Adrenal gland (tissue), 12 donors: Measurements from ENCODE around the gene DAP3. TPM values are rescaled to one million over a fixed set of nuclear protein-coding genes. Genes with fewer than 3 reads are reported as not detected.
"Not testable (repeated sequence)": the region's sequence is repeated elsewhere in the genome, so short reads cannot be mapped to it uniquely, and the experiment has no call there.

Experiments
- DNase-seq, 7 donors: peaks; one replicate each; pipeline ENCODE4 v3.0.0-alpha.2; 2019 to 2020
- H3K27ac ChIP-seq, 5 donors: fragments of 200-600 bp; sonication (generic) in 4 of 5; 1 replicate in 3 of 5; 2 replicates in 2 of 5; pipeline versions ENCODE4 v1.5.1 to v1.8.0; 2016 to 2020; ENCODE audit warnings: mild to moderate bottlenecking in 1 of 5
- H3K27me3 ChIP-seq: fragments of 200-600 bp; 2 replicates; pipeline ENCODE4 v1.8.0; 2021
- H3K36me3 ChIP-seq, 2 donors: fragments of 200-600 bp; replicated peaks in 1 of 2; 1 replicate in 1 of 2; 2 replicates in 1 of 2; pipeline versions ENCODE4 v1.5.1 to v1.8.0; 2018 to 2022
- H3K4me1 ChIP-seq, 2 donors: fragments of 200-600 bp; replicated peaks in 1 of 2; 1 replicate in 1 of 2; 2 replicates in 1 of 2; pipeline versions ENCODE4 v1.5.1 to v1.8.0; 2018 to 2021
- H3K4me3 ChIP-seq, 4 donors: fragments of 200-600 bp; sonication (generic) in 3 of 4; one replicate each; pipeline ENCODE4 v1.5.1; 2016 to 2018
- H3K9me3 ChIP-seq, 3 donors: fragments of 200-600 bp; sonication (generic) in 1 of 3; replicated peaks in 1 of 3; 1 replicate in 2 of 3; 2 replicates in 1 of 3; pipeline versions ENCODE4 v1.5.1 to v1.8.0; 2016 to 2021
- POLR2A ChIP-seq, 2 donors: fragments of 450-650 bp; IDR thresholded peaks; one replicate each; pipeline ENCODE4 v1.6.1; 2017; ENCODE audit warnings: antibody characterized with exemption in 2 of 2, mild to moderate bottlenecking in 2 of 2, moderate library complexity in 1 of 2
- WGBS, 4 donors: extraction: QIAGEN DNeasy Blood & Tissue Kit in 2 of 4; methylation state at CpG; one replicate each; pipeline versions ENCODE4 v1.1.5 to v1.1.7; 2013 to 2017; 5-methylcytosine and 5-hydroxymethylcytosine counted together
- intact Hi-C, 2 donors: fragments of 100-400 bp; cut with DNase I; formaldehyde crosslinking; loops; one replicate each; pipeline versions ENCODE4 v1.14.1 to v1.15.0; 2022 to 2023
- polyA plus RNA-seq, 3 donors: library from polyadenylated mRNA; stranded (reverse); fragments of 200-250 nt in 2 of 3; fragments of 350-450 nt in 1 of 3; fragmentation: Illumina TruSeq in 1 of 3; extraction: RNeasy Lipid Tissue Mini Kit (QIAGEN cat#74804) in 1 of 3; gene quantifications; one replicate each; pipeline ENCODE4 v1.2.3, GENCODE V29; 2013 to 2014
- total RNA-seq, 9 donors: library from RNA; depleted of rRNA in 4 of 9; stranded (reverse); fragments of >200 nt in 4 of 9; fragments of 120-200 nt in 1 of 9; fragmentation: NEBNext Ultra II Directional in 1 of 9; extraction: Animal tissue kit (Norgen Biotek cat#: 25700) in 1 of 9; gene quantifications; one replicate each; pipeline versions ENCODE4 v1.1.0 to v1.2.4, GENCODE V29; 2013 to 2023
- TF ChIP-seq, protein P1 (sequence below), 6 experiments: fragments of 450-650 bp in 4 of 6; fragments of 200-600 bp in 2 of 6; sonication (generic) in 1 of 6; IDR thresholded peaks; 1 replicate in 5 of 6; 2 replicates in 1 of 6; pipeline versions ENCODE4 v1.5.1 to v1.8.0; 2016 to 2021; ENCODE audit warnings: antibody characterized with exemption in 6 of 6, mild to moderate bottlenecking in 2 of 6, moderate library complexity in 1 of 6
- donor health status: healthy with polysubstance abuse.
- donor health status: Bipolar disorder and iron deficiency.
- donor health status: DM: yes; HTN: yes; CAD: no.
- donor health status: DM: no; HTN: no; CAD: no.
- donor health status: DM: no; HTN: no; CAD: no.
- donor health status: DM: yes; HTN: yes; CAD: no.

The DAP3 gene
- total and polyA plus RNA-seq, 12 donors, result 85.4 to 186 (median 115) TPM

DNA sequence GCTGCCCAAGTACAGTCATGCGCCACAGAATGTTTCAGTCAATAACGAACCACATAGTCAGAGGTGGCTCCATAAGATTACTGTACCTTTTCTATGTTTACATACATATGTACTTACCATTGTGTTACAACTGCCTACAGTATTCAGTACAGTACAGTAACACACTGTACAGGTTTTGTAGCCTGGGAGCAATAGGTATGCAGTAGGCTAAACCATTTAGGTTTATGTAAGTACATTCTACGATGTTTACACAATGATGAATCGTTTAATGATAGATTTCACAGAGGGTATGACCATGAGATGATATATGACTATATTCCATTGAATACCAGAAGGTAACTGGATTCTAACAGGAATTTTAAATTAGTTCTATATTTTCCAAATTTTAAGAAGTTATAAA is 10.9 kb upstream of the DAP3 start:
- H3K4me1 ChIP-seq, result no peaks in the 10 kb centered on the region
- intact Hi-C loops, result no loop called here
- 82 to 87% (median 83%) methylated on average over 4 of the region's 4 CpGs for WGBS, 4 donors
- H3K4me3 ChIP-seq, result no peak overlapping the region
- TF ChIP-seq POLR2A (IDR thresholded peaks at IDR 0.05), result no peak
- TF ChIP-seq, protein P1, sequence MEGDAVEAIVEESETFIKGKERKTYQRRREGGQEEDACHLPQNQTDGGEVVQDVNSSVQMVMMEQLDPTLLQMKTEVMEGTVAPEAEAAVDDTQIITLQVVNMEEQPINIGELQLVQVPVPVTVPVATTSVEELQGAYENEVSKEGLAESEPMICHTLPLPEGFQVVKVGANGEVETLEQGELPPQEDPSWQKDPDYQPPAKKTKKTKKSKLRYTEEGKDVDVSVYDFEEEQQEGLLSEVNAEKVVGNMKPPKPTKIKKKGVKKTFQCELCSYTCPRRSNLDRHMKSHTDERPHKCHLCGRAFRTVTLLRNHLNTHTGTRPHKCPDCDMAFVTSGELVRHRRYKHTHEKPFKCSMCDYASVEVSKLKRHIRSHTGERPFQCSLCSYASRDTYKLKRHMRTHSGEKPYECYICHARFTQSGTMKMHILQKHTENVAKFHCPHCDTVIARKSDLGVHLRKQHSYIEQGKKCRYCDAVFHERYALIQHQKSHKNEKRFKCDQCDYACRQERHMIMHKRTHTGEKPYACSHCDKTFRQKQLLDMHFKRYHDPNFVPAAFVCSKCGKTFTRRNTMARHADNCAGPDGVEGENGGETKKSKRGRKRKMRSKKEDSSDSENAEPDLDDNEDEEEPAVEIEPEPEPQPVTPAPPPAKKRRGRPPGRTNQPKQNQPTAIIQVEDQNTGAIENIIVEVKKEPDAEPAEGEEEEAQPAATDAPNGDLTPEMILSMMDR (IDR thresholded peaks at IDR 0.05), result no peak
- no peak for DNase-seq
- H3K9me3 ChIP-seq, result no peaks in the 10 kb centered on the region
- no peak overlapping the region for H3K27ac ChIP-seq
- H3K27me3 ChIP-seq, result no peaks in the 10 kb centered on the region
- peaks cover 0 to 77% of the 10 kb centered on the region in 2 donors for H3K36me3 ChIP-seq

GRCh38 chr1:155678992-155679391 is 9.9 kb upstream of the DAP3 start:
- H3K9me3 ChIP-seq, H3K4me3 ChIP-seq, intact Hi-C loops, DNase-seq, H3K27ac ChIP-seq, H3K4me1 ChIP-seq, H3K27me3 ChIP-seq: not testable (repeated sequence)
- H3K36me3 ChIP-seq, result peaks cover 0 to 70% of the 10 kb centered on the region in 2 donors
- 88 to 100% (median 92%) methylated on average over 1 of the region's 1 CpG for WGBS, 4 donors

- peaks cover 0 to 55% of the 10 kb centered on the region in 2 donors for H3K36me3 ChIP-seq
- intact Hi-C loops, result no loop called here
- no peak overlapping the region for H3K4me3 ChIP-seq
- no peaks in the 10 kb centered on the region for H3K9me3 ChIP-seq
- no peak overlapping the region for H3K27ac ChIP-seq
- H3K4me1 ChIP-seq, result peaks cover 0 to 19% of the 10 kb centered on the region in 2 donors
- WGBS, 4 donors, result 93 to 96% (median 93%) methylated on average over 6 of the region's 6 CpGs
- no peak for DNase-seq
- TF ChIP-seq POLR2A (IDR thresholded peaks at IDR 0.05), result no peak
- TF ChIP-seq, protein P1 (IDR thresholded peaks at IDR 0.05), result no peak
- H3K27me3 ChIP-seq, result no peaks in the 10 kb centered on the region
Measured at GRCh38 chr1:155680531-155680930, 8.4 kb upstream of the DAP3 start.

DNA sequence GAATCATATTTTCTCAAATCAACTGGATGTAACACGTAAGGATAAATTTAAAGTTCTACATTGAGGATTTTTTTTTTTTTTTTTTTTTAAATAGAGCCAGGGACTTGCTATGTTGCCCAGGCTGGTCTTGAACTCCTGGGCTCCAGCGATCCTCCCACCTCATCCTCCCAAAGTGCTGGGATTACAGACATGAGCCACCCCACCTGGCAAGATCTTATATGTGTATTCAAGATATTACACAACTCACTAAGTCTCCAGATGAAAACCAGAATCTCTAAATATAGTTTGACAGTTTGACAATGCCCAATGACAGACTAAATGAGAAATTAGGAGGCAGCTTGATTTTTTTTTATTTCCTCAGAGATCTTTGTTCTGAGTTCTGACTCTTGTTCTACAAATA is 7.1 kb upstream of the DAP3 start:
- TF ChIP-seq, protein P1 (IDR thresholded peaks at IDR 0.05), result no peak
- no peak for TF ChIP-seq POLR2A (IDR thresholded peaks at IDR 0.05)
- 88 to 97% (median 95%) methylated on average over 2 of the region's 2 CpGs for WGBS, 4 donors
- Histone ChIP-seq H3K4me3 (no peak overlapping the region), H3K27me3 (no peaks in the 10 kb centered on the region), H3K36me3 (peaks cover 0 to 42% of the 10 kb centered on the region in 2 donors), H3K27ac (no peak overlapping the region), H3K4me1 (peaks cover 0 to 30% of the 10 kb centered on the region in 2 donors), H3K9me3 (no peaks in the 10 kb centered on the region)
- DNase-seq, result no peak
- intact Hi-C loops, result no loop called here

DNA sequence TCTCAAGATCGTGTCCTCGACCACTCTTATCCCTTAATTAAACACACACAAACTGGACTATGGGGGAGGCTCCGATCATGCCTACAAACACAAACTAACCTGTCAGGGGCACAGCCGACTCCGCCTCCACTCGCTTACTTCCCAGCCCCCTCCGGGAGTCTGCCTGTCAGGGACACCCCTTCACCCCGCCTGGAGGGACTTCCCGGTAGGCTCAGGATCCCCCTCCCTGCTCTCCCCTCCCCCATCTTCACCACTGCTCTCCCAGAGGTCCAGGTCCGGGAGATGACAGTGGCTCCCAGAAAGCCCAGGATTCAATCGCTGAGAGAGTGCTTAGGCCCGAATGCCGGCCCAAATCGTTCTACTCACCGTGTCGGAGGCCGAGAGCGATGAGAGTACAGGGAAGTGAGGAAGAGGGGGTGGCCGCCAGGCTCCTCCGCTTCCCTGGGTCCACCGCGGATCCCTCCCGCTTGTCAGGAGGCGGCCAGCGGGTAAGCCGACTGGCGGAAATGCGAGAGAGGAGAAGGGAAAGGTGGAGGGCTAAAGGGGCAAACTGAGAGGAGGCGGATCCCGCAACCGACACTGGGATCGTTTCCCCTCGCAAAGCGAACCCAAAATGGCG is 1.1 kb upstream of the DAP3 start:
- H3K9me3 ChIP-seq, H3K36me3 ChIP-seq, intact Hi-C loops, H3K27me3 ChIP-seq: not testable (repeated sequence)
- H3K27ac ChIP-seq, result peak overlapping the region; percentile 91 to 99 (median 96)
- 0 to 3% (median 0%) methylated on average over 13 to 28 of the region's 35 CpGs for WGBS, 4 donors
- H3K4me3 ChIP-seq, result peak overlapping the region; percentile 85 to 96 (median 89)
- H3K4me1 ChIP-seq, result peaks cover 6 to 43% of the 10 kb centered on the region in 2 donors
- peak in 3 of 7 donors; percentile 22 to 46 (median 38) for DNase-seq
